ENCODE measurements around the gene TRAM2.

TRAM2 gene

GRCh38 chr6:52577022-52577777, at the start of gene TRAM2:
TSS of gene TRAM2 (minus strand) at chr6:52577060. CDS start at chr6:52576915, 145 bp downstream.
- peak; percentile 30 to 92 for DNase-seq

GRCh38 chr6:52622810-52623209, 46.0 kb upstream of the TRAM2 start:
- no peak for DNase-seq

GRCh38 chr6:52621631-52622030, 44.8 kb upstream of the TRAM2 start:
- no peak for DNase-seq

DNA sequence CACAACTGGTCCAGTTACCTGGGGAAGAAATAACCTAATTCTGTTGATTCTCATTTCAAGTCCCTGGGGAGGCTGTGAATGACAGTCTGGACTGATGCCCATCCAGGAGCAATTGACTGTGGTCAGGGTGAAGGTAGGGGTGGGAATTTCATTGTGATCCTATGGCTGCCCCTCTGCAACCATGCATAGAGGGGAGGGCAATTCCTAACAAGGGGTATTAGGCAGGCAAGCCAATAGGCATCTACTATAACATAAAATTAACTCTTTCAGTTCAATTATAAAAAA, 44.0 kb upstream of the TRAM2 start:
- no peak for DNase-seq

GRCh38 chr6:52620055-52620905, 43.4 kb upstream of the TRAM2 start:
- no peak for DNase-seq

DNA sequence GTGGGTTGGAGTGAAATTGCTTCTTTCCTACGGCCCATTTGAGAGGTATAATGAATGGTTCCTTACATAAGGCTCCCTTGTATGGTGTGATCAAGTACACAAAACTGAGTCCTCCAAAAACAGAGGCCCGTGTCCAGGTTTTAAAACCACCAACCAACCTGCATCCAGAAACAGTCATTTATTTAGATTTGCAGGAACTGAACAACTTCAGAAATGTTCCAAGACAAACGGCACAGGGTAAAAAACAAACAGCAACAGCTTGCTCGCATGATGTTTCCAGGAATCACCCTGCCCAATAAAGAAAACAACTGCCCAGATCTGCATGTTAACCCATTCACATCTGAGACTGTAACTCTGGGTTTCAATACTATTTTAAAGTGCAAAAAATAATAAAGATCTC, 40.2 kb upstream of the TRAM2 start:
- no peak for DNase-seq

- no peak for DNase-seq
Observed at GRCh38 chr6:52616059-52616690, 39.3 kb upstream of the TRAM2 start.

- DNase-seq, result no peak
Observed at GRCh38 chr6:52612336-52613054, 35.6 kb upstream of the TRAM2 start.

GRCh38 chr6:52611833-52612232, 35.0 kb upstream of the TRAM2 start:
- no peak for DNase-seq

- DNase-seq, result no peak
Observed at GRCh38 chr6:52610745-52611355, 34.0 kb upstream of the TRAM2 start.

DNA sequence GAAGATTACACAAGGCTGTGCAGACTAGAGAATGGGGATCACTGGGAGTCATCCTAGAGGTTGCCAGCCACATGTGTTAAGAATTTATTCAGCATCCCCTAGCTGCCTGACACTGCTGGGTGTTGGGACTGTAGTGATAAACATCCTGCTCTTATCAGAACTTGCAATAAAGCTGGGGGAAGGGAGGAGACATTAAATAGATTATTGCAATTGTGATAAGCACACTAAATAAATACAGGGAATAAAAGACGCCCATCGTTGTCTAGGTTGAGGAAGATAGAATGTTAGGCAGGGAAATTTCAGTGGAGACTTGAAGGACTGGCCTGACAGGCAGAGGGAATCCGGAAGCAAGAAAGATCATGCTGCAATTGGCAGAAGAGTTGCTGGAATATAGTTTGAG, 33.2 kb upstream of the TRAM2 start:
- no peak for DNase-seq

DNA sequence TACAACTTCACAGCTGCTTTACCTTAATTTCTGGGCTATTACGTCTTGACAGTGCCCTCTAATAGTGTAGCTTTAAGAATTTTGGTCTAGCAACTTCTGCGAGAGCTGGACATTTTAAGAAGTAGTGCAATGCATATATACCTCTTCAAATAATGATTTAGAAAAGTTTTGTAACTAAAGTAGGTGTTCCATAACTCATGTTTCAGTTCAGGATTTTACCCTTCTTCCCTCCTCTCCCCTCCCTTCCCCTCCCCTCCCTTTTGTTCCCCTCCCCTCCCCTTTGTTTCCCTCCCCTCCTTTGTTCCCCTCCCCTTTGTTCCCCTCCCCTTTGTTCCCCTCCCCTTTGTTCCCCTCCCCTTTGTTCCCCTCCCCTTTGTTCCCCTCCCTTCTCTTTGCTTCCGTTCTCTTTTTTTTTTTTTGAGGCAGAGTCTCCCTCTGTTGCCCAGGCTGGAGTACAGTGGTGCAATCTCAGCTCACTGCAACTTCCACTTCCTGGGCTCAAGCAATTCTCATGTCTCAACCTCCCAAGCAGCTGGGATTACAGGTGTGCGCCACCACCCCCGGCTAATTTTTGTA, 28.8 kb upstream of the TRAM2 start:
- DNase-seq, result no peak

DNA sequence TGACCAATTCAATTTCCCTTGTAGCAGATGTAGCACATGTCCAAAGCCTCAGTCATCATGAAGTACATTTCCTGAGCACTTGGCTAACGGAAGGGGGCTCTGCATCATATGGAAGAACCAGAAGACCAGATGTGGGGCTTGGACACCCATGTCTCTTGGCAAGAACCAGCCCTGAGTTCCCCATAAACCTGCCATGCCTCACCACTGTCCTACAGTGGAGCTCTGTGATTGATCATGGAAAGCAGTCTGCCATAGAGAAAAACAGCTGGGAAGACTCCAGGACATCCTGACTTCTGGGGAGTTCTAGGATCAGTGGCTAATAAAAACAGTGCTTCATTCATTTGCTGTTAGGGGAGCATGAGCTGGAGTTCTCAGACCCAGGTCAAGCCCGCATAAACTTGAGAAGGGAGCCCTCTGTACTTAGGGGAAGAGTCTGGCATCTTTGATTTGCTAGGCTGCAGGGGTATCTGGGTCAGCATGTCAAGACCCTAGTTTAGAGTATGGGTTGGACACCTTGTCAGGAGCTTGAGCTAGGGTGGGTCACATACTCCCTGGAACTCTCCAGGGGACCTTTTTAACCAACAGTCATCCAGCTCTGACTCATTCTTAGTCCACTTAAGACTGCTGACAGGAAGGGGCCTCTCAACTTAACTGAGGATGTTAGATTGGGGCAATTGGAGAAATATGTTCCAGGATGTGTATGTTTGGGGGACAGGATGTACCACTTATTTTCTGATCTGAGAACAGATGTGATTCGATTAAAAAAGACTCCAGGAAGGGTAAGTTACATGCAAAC, 26.3 kb upstream of the TRAM2 start:
- DNase-seq, result no peak

GRCh38 chr6:52598824-52599190, 21.9 kb upstream of the TRAM2 start:
- no peak for DNase-seq

DNA sequence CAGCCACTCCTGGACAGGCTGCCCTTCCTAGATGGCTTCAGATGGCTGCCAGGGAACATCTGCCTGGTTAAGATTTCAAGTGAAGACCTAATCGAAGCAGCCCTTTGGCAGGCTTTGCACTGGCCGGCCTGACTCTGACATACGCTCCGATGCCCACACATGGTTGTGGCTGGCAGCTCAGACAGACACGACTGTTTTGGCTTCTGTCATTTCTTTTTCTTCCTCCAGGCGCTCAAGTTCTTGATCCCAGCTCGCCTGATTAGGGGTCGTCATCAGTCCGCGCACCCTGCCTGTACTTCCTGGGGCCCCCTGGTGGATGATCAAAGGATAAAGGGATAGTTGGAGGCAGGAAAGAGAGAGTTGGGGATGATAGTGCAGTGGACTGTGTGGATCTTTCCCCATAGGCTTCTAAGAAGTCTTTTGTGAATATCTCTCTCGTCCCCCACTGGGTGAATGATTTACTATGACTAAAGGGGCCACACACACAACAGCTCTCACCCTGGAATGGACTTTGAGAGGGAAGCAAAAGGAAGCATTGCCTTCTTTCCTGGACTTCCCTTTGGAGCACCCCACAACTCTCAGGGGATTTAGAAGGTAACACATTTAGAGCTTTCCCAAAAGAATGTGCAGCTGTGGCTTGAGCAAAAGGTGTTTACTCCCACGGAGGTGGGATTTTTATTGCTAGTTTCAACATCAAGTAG, 21.4 kb upstream of the TRAM2 start:
- peak; percentile 60 to 81 for DNase-seq

DNA sequence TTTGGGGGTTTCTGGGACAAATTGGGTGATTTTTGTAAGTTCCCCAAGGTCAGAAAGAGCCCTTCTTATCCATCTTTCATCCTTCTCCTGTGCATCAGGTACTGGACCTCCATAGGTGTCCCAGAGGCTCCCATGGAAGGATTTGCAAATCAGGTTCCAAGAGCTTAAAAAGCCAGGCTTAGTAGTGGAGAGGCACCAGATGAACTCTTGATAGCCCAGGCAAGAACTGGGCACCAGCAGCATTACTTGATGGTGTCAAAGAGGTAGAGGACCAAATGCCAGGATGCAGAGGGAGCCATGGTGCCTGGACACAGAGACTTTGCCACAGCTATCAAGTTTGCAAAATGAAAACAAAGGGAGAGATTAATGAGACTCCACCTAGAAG, 20.9 kb upstream of the TRAM2 start:
- no peak for DNase-seq

DNA sequence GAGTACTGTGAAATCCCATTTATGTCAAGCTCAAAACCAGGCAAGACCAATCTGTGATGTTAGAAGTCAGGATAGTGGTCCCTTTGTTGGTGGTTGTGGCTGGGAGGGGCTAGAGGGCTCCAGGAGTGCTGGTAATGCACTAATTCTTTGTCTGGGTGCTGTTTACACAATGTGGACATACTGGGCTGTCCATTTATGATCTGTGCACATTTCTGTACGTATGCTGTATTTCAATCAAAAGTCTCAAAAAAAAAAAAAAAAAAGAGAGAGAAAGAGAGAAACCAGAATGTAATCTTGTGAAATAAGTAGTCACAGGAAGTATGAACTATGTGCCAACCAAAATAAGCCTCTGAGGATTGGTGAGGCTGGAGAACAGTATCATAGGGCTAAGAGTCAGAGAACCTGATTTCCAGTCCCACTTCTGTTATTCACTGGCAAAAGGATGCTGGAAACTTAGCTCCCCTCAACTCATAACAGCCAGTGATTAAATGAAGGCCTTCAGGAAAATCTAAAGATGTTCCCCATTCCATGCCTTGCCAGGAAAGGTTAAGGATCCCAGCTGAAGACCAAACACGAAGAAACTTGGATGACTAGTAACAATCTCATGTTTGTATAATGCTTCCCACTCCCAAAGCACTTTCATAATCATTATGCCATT, 19.6 kb upstream of the TRAM2 start:
- DNase-seq, result peak; percentile 24 to 50

GRCh38 chr6:52595796-52596130, 18.9 kb upstream of the TRAM2 start:
- peak in 1 of 2 experiments; percentile 38 for DNase-seq

- DNase-seq, result peak; percentile 13 to 45
Observed at GRCh38 chr6:52595000-52595795, 18.3 kb upstream of the TRAM2 start.

GRCh38 chr6:52594221-52594620, 17.4 kb upstream of the TRAM2 start:
- DNase-seq, result no peak

All from NCI-H526 (cell line).